B cell (primary cell): Measurements from ENCODE around the gene AP1S3. TPM values are rescaled to one million over a fixed set of nuclear protein-coding genes. Genes with fewer than 3 reads are reported as not detected.
"Not testable (repeated sequence)": the region's sequence is repeated elsewhere in the genome, so short reads cannot be mapped to it uniquely, and the experiment has no call there.

ENCODE experiments used
- ATAC-seq: fragments of 200-7000 bp; cut with Tn5 transposase; one replicate; pipeline ENCODE4 v1.10.0; 2021; ENCODE audit warnings: low read depth, mild to moderate bottlenecking, moderate number of reproducible peaks, moderate library complexity
- CTCF ChIA-PET: fragments of 350-600 bp; sonication (Branson Sonifier 250); formaldehyde crosslinking; loops from one replicate; lab custom pipeline; 2021; ENCODE audit warnings: antibody characterized with exemption, inconsistent platforms; lab: Charles Lee
- POLR2A ChIA-PET: fragments of 350-600 bp; sonication (Branson Sonifier 250); formaldehyde crosslinking; loops from one replicate; lab custom pipeline; 2021; ENCODE audit warnings: antibody characterized with exemption; lab: Charles Lee
- DNase-seq: peaks from one replicate; pipeline ENCODE4 v3.0.0; 2013
- H2AFZ ChIP-seq: 2 replicates; pipeline ENCODE4 v1.6.1; 2012; ENCODE audit warnings: mild to moderate bottlenecking, low read depth, low read length; ENCODE audit not compliant: insufficient read depth, poor library complexity, severe bottlenecking
- H3K27ac ChIP-seq, 2 donors: 1 replicate in 1 of 2; 2 replicates in 1 of 2; pipeline ENCODE4 v1.5.1; 2012 to 2013; ENCODE audit warnings: low read length in 2 of 2, mild to moderate bottlenecking in 2 of 2, moderate library complexity in 1 of 2
- H3K27me3 ChIP-seq, 4 experiments: fragments of 200-600 bp in 1 of 4; sonication (generic) in 1 of 4; replicated peaks in 1 of 4; 1 replicate in 2 of 4; 2 replicates in 2 of 4; pipeline versions ENCODE4 v1.6.1 to v1.7.0; 2013 to 2016; ENCODE audit warnings: low read length in 3 of 4, mild to moderate bottlenecking in 2 of 4, mixed read lengths in 1 of 4, moderate library complexity in 1 of 4; ENCODE audit not compliant: insufficient read depth in 4 of 4, control insufficient read depth in 3 of 4; ENCODE audit errors: control extremely low read depth in 1 of 4
- H3K36me3 ChIP-seq, 2 experiments: replicated peaks in 1 of 2; 1 replicate in 1 of 2; 2 replicates in 1 of 2; pipeline versions ENCODE4 v1.6.1 to v1.7.1; 2013; ENCODE audit warnings: low read length in 1 of 2; ENCODE audit not compliant: insufficient read depth in 2 of 2, control insufficient read depth in 1 of 2; ENCODE audit errors: control extremely low read depth in 1 of 2, extremely low read depth in 1 of 2
- H3K4me1 ChIP-seq, 2 donors: fragments of 200-600 bp in 1 of 2; sonication (generic) in 1 of 2; 1 replicate in 1 of 2; 2 replicates in 1 of 2; pipeline versions ENCODE4 v1.5.1 to v1.6.1; 2013 to 2017; ENCODE audit warnings: low read length in 2 of 2; ENCODE audit not compliant: control insufficient read depth in 2 of 2, insufficient read depth in 2 of 2
- H3K4me2 ChIP-seq: replicated peaks from 2 replicates; pipeline ENCODE3; 2012; ENCODE audit warnings: mild to moderate bottlenecking, low read depth, low read length; ENCODE audit not compliant: poor library complexity, severe bottlenecking
- H3K4me3 ChIP-seq, 5 experiments: fragments of 200-600 bp in 1 of 5; sonication (generic) in 1 of 5; 1 replicate in 3 of 5; 2 replicates in 2 of 5; pipeline versions ENCODE4 v1.5.1 to v1.7.0; 2011 to 2016; ENCODE audit warnings: low read length in 4 of 5, mild to moderate bottlenecking in 4 of 5, low read depth in 2 of 5, control low read depth in 1 of 5, moderate library complexity in 1 of 5; ENCODE audit not compliant: insufficient read depth in 1 of 5; ENCODE audit errors: control extremely low read depth in 1 of 5, extremely low read depth in 1 of 5
- H3K79me2 ChIP-seq: fragments of 200-600 bp; sonication (generic); one replicate; pipeline ENCODE4 v1.6.0; 2016; ENCODE audit warnings: low read length; ENCODE audit not compliant: control insufficient read depth, insufficient read depth
- H3K9ac ChIP-seq: fragments of 200-600 bp; sonication (generic); 2 replicates; pipeline ENCODE4 v1.6.1; 2017; ENCODE audit warnings: mild to moderate bottlenecking, low read length, moderate library complexity
- H3K9me3 ChIP-seq, 3 donors: one replicate each; pipeline versions ENCODE4 v1.6.1 to v1.7.1; 2013; ENCODE audit warnings: low read length in 2 of 3; ENCODE audit not compliant: control insufficient read depth in 2 of 3, insufficient read depth in 1 of 3; ENCODE audit errors: control extremely low read depth in 1 of 3
- H4K20me1 ChIP-seq: 2 replicates; pipeline ENCODE4 v1.6.0; 2012; ENCODE audit warnings: mild to moderate bottlenecking, low read length; ENCODE audit not compliant: insufficient read depth, control insufficient read depth, poor library complexity, severe bottlenecking
- H3K27ac Mint-ChIP-seq: one replicate; pipeline ENCODE4 v1.8.0; 2021; ENCODE audit warnings: mixed read lengths
- H3K27me3 Mint-ChIP-seq: one replicate; pipeline ENCODE4 v1.8.0; 2021; ENCODE audit warnings: mixed read lengths
- H3K4me1 Mint-ChIP-seq: one replicate; pipeline ENCODE4 v1.8.0; 2021; ENCODE audit warnings: mixed read lengths
- H3K4me3 Mint-ChIP-seq: one replicate; pipeline ENCODE4 v1.8.0; 2021; ENCODE audit warnings: mixed read lengths
- H3K9me3 Mint-ChIP-seq: one replicate; pipeline ENCODE4 v1.8.0; 2022; ENCODE audit warnings: mixed read lengths; ENCODE audit not compliant: insufficient read depth
- EZH2 ChIP-seq: IDR thresholded peaks from 2 replicates; pipeline ENCODE4 v1.6.1; 2012; ENCODE audit warnings: borderline replicate concordance, low read depth, mild to moderate bottlenecking, moderate library complexity, low read length; ENCODE audit not compliant: insufficient read depth, poor library complexity, severe bottlenecking
- WGBS: methylation state at CpG from one replicate; pipeline ENCODE4 v1.1.5; 2013; ENCODE audit warnings: missing lambda C conversion rate; ENCODE audit not compliant: insufficient coverage; 5-methylcytosine and 5-hydroxymethylcytosine counted together
- intact Hi-C: fragments of 100-400 bp; cut with micrococcal nuclease; formaldehyde crosslinking; loops from one replicate; pipeline ENCODE4 v1.10.0; 2022
- polyA plus RNA-seq: library from polyadenylated mRNA; depleted of rRNA; stranded (reverse); fragments of >200 nt; gene quantifications from 2 replicates; pipeline ENCODE4 v1.2.3, GENCODE V29; 2012
- total RNA-seq, 2 donors: library from RNA; stranded (reverse); fragments of 120-200 nt in 1 of 2; gene quantifications; 1 replicate in 1 of 2; 2 replicates in 1 of 2; pipeline versions ENCODE4 v1.2.3 to v1.2.4, GENCODE V29; 2013 to 2022
- TF ChIP-seq, protein P1 (sequence below): fragments of 200-600 bp; IDR thresholded peaks from one replicate; pipeline ENCODE4 v1.8.0; 2022; ENCODE audit warnings: antibody characterized with exemption, mild to moderate bottlenecking

The AP1S3 gene
- total and polyA plus RNA-seq, 2 donors (not counting 1 experiment from before 2014, with no cell fraction given) = 7.2 to 41.4 TPM

DNA sequence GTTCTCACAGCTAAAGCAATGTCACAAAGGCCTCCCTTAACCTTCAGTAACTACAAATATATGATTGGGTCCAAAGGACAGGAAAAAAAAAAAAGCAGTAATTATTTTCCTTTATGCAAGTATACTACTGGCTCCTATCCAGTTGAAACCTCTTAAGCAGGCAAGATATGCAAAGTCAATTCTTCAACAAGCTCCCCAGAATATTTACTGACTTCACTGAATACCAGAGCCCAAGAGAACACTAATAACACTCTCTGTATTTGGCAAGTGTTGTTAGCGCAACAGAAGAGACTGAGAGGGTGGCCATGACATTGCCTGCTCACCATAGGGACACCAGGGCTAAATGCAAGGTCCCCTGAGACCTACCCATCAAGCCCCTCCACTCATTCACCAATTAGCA lies 74.5 kb downstream of the AP1S3 start:
- no peaks in the 10 kb centered on the region for H3K27me3 Mint-ChIP-seq
- H3K27ac Mint-ChIP-seq = no peak overlapping the region
- Histone ChIP-seq H3K9ac (no peak overlapping the region), H3K4me2 (no peak overlapping the region), H3K27me3 (no peaks in the 10 kb centered on the region), H3K36me3 (peaks cover 0 to 7% of the 10 kb centered on the region in 2 experiments), H3K4me3 (no peak overlapping the region), H4K20me1 (no peaks in the 10 kb centered on the region), H2AFZ (no peak overlapping the region), H3K27ac (no peak overlapping the region), H3K79me2 (no peaks in the 10 kb centered on the region), H3K9me3 (no peaks in the 10 kb centered on the region), H3K4me1 (peaks cover 0 to 6% of the 10 kb centered on the region in 2 donors)
- no peak overlapping the region for H3K4me3 Mint-ChIP-seq
- H3K9me3 Mint-ChIP-seq = peaks cover 3% of the 10 kb centered on the region
- no peak for DNase-seq
- no peak for ATAC-seq
- intact Hi-C loops = no loop called here
- peaks cover 7% of the 10 kb centered on the region for H3K4me1 Mint-ChIP-seq
- WGBS = 100% methylated on average over 1 of the region's 1 CpG
- CTCF ChIA-PET = interaction anchor here (0.7 kb wide), 1 partner anchor 98 kb away, joined by 3 read pairs; no protein-coding TSS in a partner anchor
- TF ChIP-seq EZH2 = no peak
- TF ChIP-seq, protein P1, sequence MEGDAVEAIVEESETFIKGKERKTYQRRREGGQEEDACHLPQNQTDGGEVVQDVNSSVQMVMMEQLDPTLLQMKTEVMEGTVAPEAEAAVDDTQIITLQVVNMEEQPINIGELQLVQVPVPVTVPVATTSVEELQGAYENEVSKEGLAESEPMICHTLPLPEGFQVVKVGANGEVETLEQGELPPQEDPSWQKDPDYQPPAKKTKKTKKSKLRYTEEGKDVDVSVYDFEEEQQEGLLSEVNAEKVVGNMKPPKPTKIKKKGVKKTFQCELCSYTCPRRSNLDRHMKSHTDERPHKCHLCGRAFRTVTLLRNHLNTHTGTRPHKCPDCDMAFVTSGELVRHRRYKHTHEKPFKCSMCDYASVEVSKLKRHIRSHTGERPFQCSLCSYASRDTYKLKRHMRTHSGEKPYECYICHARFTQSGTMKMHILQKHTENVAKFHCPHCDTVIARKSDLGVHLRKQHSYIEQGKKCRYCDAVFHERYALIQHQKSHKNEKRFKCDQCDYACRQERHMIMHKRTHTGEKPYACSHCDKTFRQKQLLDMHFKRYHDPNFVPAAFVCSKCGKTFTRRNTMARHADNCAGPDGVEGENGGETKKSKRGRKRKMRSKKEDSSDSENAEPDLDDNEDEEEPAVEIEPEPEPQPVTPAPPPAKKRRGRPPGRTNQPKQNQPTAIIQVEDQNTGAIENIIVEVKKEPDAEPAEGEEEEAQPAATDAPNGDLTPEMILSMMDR = no peak
- POLR2A ChIA-PET = no interaction called here

DNA sequence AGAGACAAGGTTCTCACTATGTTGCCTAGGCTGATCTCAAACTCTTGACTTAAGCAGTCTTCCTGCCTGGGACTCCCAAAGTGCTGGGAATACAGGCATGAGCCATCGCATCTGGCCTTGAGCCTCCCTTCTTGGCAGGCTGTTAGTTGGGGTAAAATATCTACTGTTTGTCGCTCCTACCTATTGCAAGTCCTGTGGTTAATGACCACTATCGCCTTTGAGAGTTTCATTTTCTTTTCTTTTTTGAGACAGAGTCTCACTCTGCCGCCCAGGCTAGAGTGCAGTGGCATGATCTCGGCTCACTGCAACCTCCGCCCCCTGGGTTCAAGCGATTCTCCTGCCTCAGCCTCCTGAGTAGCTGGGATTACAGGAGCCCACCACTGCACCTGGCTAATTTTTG lies 75.6 kb downstream of the AP1S3 start:
- intact Hi-C loops, H4K20me1 ChIP-seq, H3K9me3 Mint-ChIP-seq, H2AFZ ChIP-seq, DNase-seq, H3K4me2 ChIP-seq, H3K9me3 ChIP-seq, POLR2A ChIA-PET, H3K4me1 Mint-ChIP-seq, H3K27me3 Mint-ChIP-seq, H3K4me3 ChIP-seq, H3K4me3 Mint-ChIP-seq, H3K9ac ChIP-seq, H3K79me2 ChIP-seq, H3K4me1 ChIP-seq, ATAC-seq, H3K27me3 ChIP-seq, H3K36me3 ChIP-seq, H3K27ac ChIP-seq: not testable (repeated sequence)
- H3K27ac Mint-ChIP-seq = peak overlapping the region; percentile 53
- WGBS = 69% methylated on average over 6 of the region's 7 CpGs
- CTCF ChIA-PET = interaction anchor here (1.0 kb wide), 1 partner anchor 36 kb away, joined by 3 read pairs; no protein-coding TSS in a partner anchor
